ENCODE measurements around the gene CALCOCO1.

GRCh38 chr12:53737093-53737808, 10.0 kb upstream of the CALCOCO1 start:
- TF ChIP-seq HDAC6 (IDR thresholded peaks at IDR 0.05; ENCODE audit: low read depth, low read length) (no peak), CTCF (IDR thresholded peaks at IDR 0.05; ENCODE audit: control extremely low read depth in 1 of 3, insufficient read depth in 1 of 3, low read depth in 1 of 3, low read length in 3 of 3) (no peak), EZH2 (IDR thresholded peaks at IDR 0.05; ENCODE audit: low read depth, low read length, severe bottlenecking) (no peak), E2F6 (IDR thresholded peaks at IDR 0.05) (no peak)
